Keratinocyte (primary cell): ENCODE data around the gene GNPDA2. TPM values are rescaled to one million over a fixed set of nuclear protein-coding genes. Genes with fewer than 3 reads are reported as not detected.

Experiments used
- DNase-seq: peaks from one replicate; pipeline ENCODE4 v3.0.0-alpha.2; 2011; ENCODE audit warnings: low read depth, missing footprints, low spot score
- FAIRE-seq: peaks from 2 replicates; lab custom pipeline; 2011; peaks lifted over from hg19 to GRCh38; lab: Jason Lieb, UNC
- H2AFZ ChIP-seq: 2 replicates; pipeline ENCODE4 v1.6.0; 2012; ENCODE audit warnings: low read length, control low read depth, inconsistent platforms; ENCODE audit not compliant: control insufficient read depth
- H3K27ac ChIP-seq: 2 replicates; pipeline ENCODE4 v1.5.1; 2011; ENCODE audit warnings: low read length; ENCODE audit not compliant: control insufficient read depth, insufficient read depth
- H3K27me3 ChIP-seq: 3 replicates; pipeline ENCODE4 v1.6.0; 2011; ENCODE audit warnings: low read length; ENCODE audit not compliant: control insufficient read depth, insufficient read depth; ENCODE audit errors: extremely low read depth
- H3K36me3 ChIP-seq, 2 experiments: 2 replicates in 1 of 2; 3 replicates in 1 of 2; pipeline ENCODE4 v1.5.1; 2011; ENCODE audit warnings: low read length in 2 of 2, mild to moderate bottlenecking in 1 of 2; ENCODE audit not compliant: control insufficient read depth in 2 of 2, insufficient read depth in 2 of 2; ENCODE audit errors: extremely low read depth in 1 of 2
- H3K4me1 ChIP-seq: 3 replicates; pipeline ENCODE4 v1.5.1; 2011; ENCODE audit warnings: low read length; ENCODE audit not compliant: control insufficient read depth, insufficient read depth; ENCODE audit errors: extremely low read depth
- H3K4me2 ChIP-seq: 3 replicates; pipeline ENCODE4 v1.6.0; 2011; ENCODE audit warnings: low read depth, low read length; ENCODE audit not compliant: control insufficient read depth, insufficient read depth; ENCODE audit errors: extremely low read depth
- H3K4me3 ChIP-seq, 3 experiments: fragments of 200-600 bp in 1 of 3; sonication (generic) in 1 of 3; 2 replicates in 2 of 3; 3 replicates in 1 of 3; pipeline ENCODE4 v1.5.1; 2011 to 2016; ENCODE audit warnings: low read length in 3 of 3, mild to moderate bottlenecking in 3 of 3, control low read depth in 2 of 3, inconsistent platforms in 1 of 3, low read depth in 1 of 3, mixed read lengths in 1 of 3, mixed run types in 1 of 3, moderate library complexity in 1 of 3; ENCODE audit not compliant: control insufficient read depth in 2 of 3, insufficient read depth in 2 of 3; ENCODE audit errors: extremely low read depth in 1 of 3
- H3K79me2 ChIP-seq: 2 replicates; pipeline ENCODE4 v1.6.0; 2012; ENCODE audit warnings: low read length; ENCODE audit not compliant: control insufficient read depth, insufficient read depth
- H3K9ac ChIP-seq: 3 replicates; pipeline ENCODE4 v1.6.0; 2011; ENCODE audit warnings: low read length; ENCODE audit not compliant: control insufficient read depth, insufficient read depth; ENCODE audit errors: extremely low read depth
- H3K9me1 ChIP-seq: 3 replicates; pipeline ENCODE4 v1.6.0; 2011; ENCODE audit warnings: low read length; ENCODE audit not compliant: control insufficient read depth, insufficient read depth; ENCODE audit errors: extremely low read depth
- H3K9me3 ChIP-seq: 2 replicates; pipeline ENCODE4 v1.5.1; 2012; ENCODE audit warnings: low read depth, low read length; ENCODE audit not compliant: control insufficient read depth
- H4K20me1 ChIP-seq: 3 replicates; pipeline ENCODE4 v1.6.0; 2011; ENCODE audit warnings: low read length; ENCODE audit not compliant: control insufficient read depth, insufficient read depth; ENCODE audit errors: extremely low read depth
- CTCF ChIP-seq, 3 experiments: IDR thresholded peaks in 1 of 3; conservative IDR thresholded peaks in 1 of 3; optimal IDR thresholded peaks in 1 of 3; 2 replicates in 2 of 3; 3 replicates in 1 of 3; pipeline versions ENCODE3 to v1.5.1; 2011; ENCODE audit warnings: low read length in 3 of 3, mild to moderate bottlenecking in 3 of 3, moderate library complexity in 2 of 3, control low read depth in 1 of 3, inconsistent platforms in 1 of 3; ENCODE audit not compliant: insufficient read depth in 2 of 3; ENCODE audit errors: extremely low read depth in 1 of 3
- EZH2 ChIP-seq: IDR thresholded peaks from one replicate; pipeline ENCODE4 v1.6.1; 2012; ENCODE audit warnings: inconsistent platforms, mild to moderate bottlenecking, low read length, moderate library complexity
- dilution Hi-C: fragments of 300-500 bp; cut with MboI; formaldehyde crosslinking; loops from one replicate; pipeline ENCODE4 v1.7.0; 2020; ENCODE audit warnings: low sequenced_read_pairs; ENCODE audit not compliant: extremely low pct_ligation_motif_present
- polyA plus RNA-seq, 5 experiments: library from polyadenylated mRNA; depleted of rRNA in 3 of 5; stranded (reverse) in 3 of 5; stranded (forward) in 1 of 5; unstranded in 1 of 5; fragments of >200 nt; gene quantifications; 1 replicate in 1 of 5; 2 replicates in 3 of 5; 3 replicates in 1 of 5; pipeline versions ENCODE4 v1.2.1 to v1.2.3, GENCODE V29; 2011 to 2012; ENCODE audit warnings: missing spikeins in 2 of 5, low read depth in 1 of 5, low replicate concordance in 1 of 5

The GNPDA2 gene
- polyA plus RNA-seq, 1 donor (not counting 4 experiments of a cell fraction or from before 2014, with no cell fraction given) = 22.6 TPM

DNA sequence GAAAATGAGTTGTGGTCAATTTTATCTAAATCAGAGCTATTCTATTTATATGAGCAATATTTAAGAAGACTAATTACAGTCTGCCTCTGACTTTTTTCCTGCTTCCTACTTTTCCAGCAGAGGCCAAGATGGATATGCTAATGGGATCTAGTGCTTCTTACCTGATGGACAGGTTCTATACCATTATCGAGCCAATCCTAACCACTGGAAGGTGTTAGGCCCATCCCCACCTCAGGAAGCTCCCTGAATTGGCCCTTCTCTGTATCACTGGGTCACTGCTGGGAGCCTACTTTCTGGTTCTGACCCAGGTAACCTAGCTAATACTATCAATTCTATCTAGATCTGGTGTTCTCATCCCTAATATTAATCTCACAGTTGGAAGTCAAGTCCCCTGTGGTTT is 74.4 kb downstream of the GNPDA2 start:
- Histone ChIP-seq H2AFZ (no peak overlapping the region), H3K9ac (no peak overlapping the region), H3K27ac (no peak overlapping the region), H3K79me2 (no peaks in the 10 kb centered on the region), H3K27me3 (no peaks in the 10 kb centered on the region), H3K9me1 (no peaks in the 10 kb centered on the region), H4K20me1 (no peaks in the 10 kb centered on the region), H3K4me1 (no peaks in the 10 kb centered on the region), H3K4me2 (no peak overlapping the region), H3K9me3 (no peaks in the 10 kb centered on the region), H3K36me3 (no peaks in the 10 kb centered on the region), H3K4me3 (no peak overlapping the region)
- dilution Hi-C loops = no loop called here
- FAIRE-seq (no peak), DNase-seq (no peak)
- no peak for TF ChIP-seq CTCF (optimal IDR thresholded peaks at IDR 0.05 in 1 of 3, IDR thresholded peaks at IDR 0.05 in 1 of 3, conservative IDR thresholded peaks at IDR 0.05 in 1 of 3; ENCODE audit: extremely low read depth in 1 of 3, insufficient read depth in 2 of 3, low read length in 3 of 3)
- TF ChIP-seq EZH2 = no peak

Other genes starting within 250 kb of the GNPDA2 start
- 0.06 TPM in 1 of 3 replicates, not detected in the others for gene YIPF7, start 74.9 kb downstream of the GNPDA2 start, polyA plus RNA-seq
- 11.9 to 24.3 TPM (median 16.8 TPM) in 3 replicates for gene GUF1, start 48.1 kb downstream of the GNPDA2 start, polyA plus RNA-seq